Fibroblast of the aortic adventitia (primary cell): Measurements from ENCODE around the gene TULP1. TPM values are rescaled to one million over a fixed set of nuclear protein-coding genes. Genes with fewer than 3 reads are reported as not detected.
A peak's percentile ranks its signal among the peaks of the same experiment; 100 is the strongest.

Experiments used
- DNase-seq: peaks from one replicate; pipeline ENCODE4 v3.0.0-alpha.2; 2010; ENCODE audit warnings: low read depth
- H3K4me3 ChIP-seq: 2 replicates; pipeline ENCODE4 v1.5.1; 2011; ENCODE audit warnings: low read depth, mild to moderate bottlenecking, control low read depth, low read length, moderate library complexity
- CTCF ChIP-seq: IDR thresholded peaks from 2 replicates; pipeline ENCODE4 v1.5.1; 2011; ENCODE audit warnings: mild to moderate bottlenecking, low read length, control low read depth, inconsistent platforms; ENCODE audit not compliant: insufficient read depth
- total RNA-seq: library from RNA; depleted of rRNA; stranded (reverse); fragments of >200 nt; gene quantifications from 2 replicates; pipeline ENCODE4 v1.2.3, GENCODE V29; 2012; ENCODE audit warnings: low replicate concordance

The TULP1 gene
- total RNA-seq, 1 donor, result not detected

- no peak for TF ChIP-seq CTCF
- peak; percentile 68 for DNase-seq
- peak overlapping the region; percentile 77 for H3K4me3 ChIP-seq
Measured at GRCh38 chr6:35497571-35498421, 14.9 kb downstream of the TULP1 start.

- H3K4me3 ChIP-seq, result peak within 1 kb of the TSS; percentile 77
- DNase-seq, result peak; percentile 40
- peak; percentile 4 for TF ChIP-seq CTCF
Measured at GRCh38 chr6:35496841-35497570, 15.7 kb downstream of the TULP1 start, which contains the start of gene TEAD3. TSS of gene TEAD3 (minus strand) at chr6:35497079.

- no peak for TF ChIP-seq CTCF
- peak; percentile 27 for DNase-seq
- H3K4me3 ChIP-seq, result peak overlapping the region; percentile 77
Measured at GRCh38 chr6:35496036-35496840, 16.5 kb downstream of the TULP1 start.

- H3K4me3 ChIP-seq, result peak overlapping the region; percentile 77
- no peak for DNase-seq
- no peak for TF ChIP-seq CTCF
Measured at GRCh38 chr6:35495258-35496035, 17.2 kb downstream of the TULP1 start.

GRCh38 chr6:35494161-35494563 is 18.5 kb downstream of the TULP1 start:
- no peak for TF ChIP-seq CTCF
- no peak for DNase-seq
- H3K4me3 ChIP-seq, result no peak overlapping the region
